Lower lobe of right lung (tissue), 2 donors: ENCODE data around the gene LBHD2. TPM values are rescaled to one million over a fixed set of nuclear protein-coding genes. Genes with fewer than 3 reads are reported as not detected.
A peak's percentile ranks its signal among the peaks of the same experiment; 100 is the strongest.

Experiments used
- ATAC-seq, 2 donors: fragments of 200-7000 bp; cut with Tn5 transposase; one replicate each; pipeline ENCODE4 v1.9.1; 2020 to 2022; ENCODE audit warnings: mild to moderate bottlenecking in 2 of 2, moderate library complexity in 2 of 2
- DNase-seq: peaks from one replicate; pipeline ENCODE4 v3.0.0-alpha.2; 2020
- H3K27ac ChIP-seq: fragments of 200-600 bp; one replicate; pipeline ENCODE4 v1.8.0; 2022
- H3K27me3 ChIP-seq: fragments of 200-600 bp; one replicate; pipeline ENCODE4 v1.8.0; 2022; ENCODE audit warnings: low read depth
- H3K36me3 ChIP-seq: fragments of 200-600 bp; one replicate; pipeline ENCODE4 v1.8.0; 2022; ENCODE audit warnings: mild to moderate bottlenecking
- H3K4me1 ChIP-seq: fragments of 200-600 bp; one replicate; pipeline ENCODE4 v1.8.0; 2022
- H3K4me3 ChIP-seq: fragments of 200-600 bp; one replicate; pipeline ENCODE4 v1.8.0; 2022; ENCODE audit warnings: mild to moderate bottlenecking
- H3K9me3 ChIP-seq: fragments of 200-600 bp; one replicate; pipeline ENCODE4 v1.8.0; 2022
- CTCF ChIP-seq: fragments of 200-600 bp; IDR thresholded peaks from one replicate; pipeline ENCODE4 v1.8.0; 2022; ENCODE audit warnings: antibody characterized with exemption, mild to moderate bottlenecking
- intact Hi-C: fragments of 100-400 bp; cut with DNase I; formaldehyde crosslinking; loops from one replicate; pipeline ENCODE4 v1.11.0; 2022
- total RNA-seq: library from RNA; stranded (reverse); fragmentation: NEBNext Ultra II Directional; extraction: Animal tissue kit (Norgen Biotek cat#: 25700); gene quantifications from one replicate; pipeline ENCODE4 v1.2.1, GENCODE V29; 2021
- donor health status: DM: no; HTN: yes; CAD: no; lungs with severe emphysema.

The LBHD2 gene
- total RNA-seq, 1 donor from 2014 or later = not detected

GRCh38 chr14:103127861-103128598, 44.0 kb downstream of the LBHD2 start:
- H3K9me3 ChIP-seq = no peaks in the 10 kb centered on the region
- no peak overlapping the region for H3K27ac ChIP-seq
- intact Hi-C loops = no loop called here
- peak; percentile 43 for DNase-seq
- no peak for TF ChIP-seq CTCF
- H3K27me3 ChIP-seq = no peaks in the 10 kb centered on the region
- ATAC-seq = no peak
- H3K4me3 ChIP-seq = no peak overlapping the region
- peaks cover 69% of the 10 kb centered on the region for H3K4me1 ChIP-seq
- H3K36me3 ChIP-seq = peaks cover 53% of the 10 kb centered on the region

- H3K4me3 ChIP-seq = no peak overlapping the region
- H3K4me1 ChIP-seq = peaks cover 62% of the 10 kb centered on the region
- TF ChIP-seq CTCF = no peak
- DNase-seq (peak; percentile 41), ATAC-seq (no peak)
- H3K36me3 ChIP-seq = peaks cover 61% of the 10 kb centered on the region
- intact Hi-C loops = no loop called here
- H3K27me3 ChIP-seq = no peaks in the 10 kb centered on the region
- no peak overlapping the region for H3K27ac ChIP-seq
- H3K9me3 ChIP-seq = no peaks in the 10 kb centered on the region
Measured at GRCh38 chr14:103128631-103129300, 44.8 kb downstream of the LBHD2 start.

- H3K27ac ChIP-seq = no peak overlapping the region
- TF ChIP-seq CTCF = no peak
- peaks cover 55% of the 10 kb centered on the region for H3K4me1 ChIP-seq
- ATAC-seq = no peak
- peaks cover 66% of the 10 kb centered on the region for H3K36me3 ChIP-seq
- no peak for DNase-seq
- no peak overlapping the region for H3K4me3 ChIP-seq
- intact Hi-C loops = no loop called here
- H3K27me3 ChIP-seq = no peaks in the 10 kb centered on the region
- H3K9me3 ChIP-seq = no peaks in the 10 kb centered on the region
Measured at GRCh38 chr14:103129301-103130016, 45.4 kb downstream of the LBHD2 start.

- no peak for ATAC-seq
- no peak overlapping the region for H3K27ac ChIP-seq
- H3K36me3 ChIP-seq = peaks cover 74% of the 10 kb centered on the region
- H3K4me1 ChIP-seq = peaks cover 48% of the 10 kb centered on the region
- no peak for TF ChIP-seq CTCF
- no peak for DNase-seq
- H3K9me3 ChIP-seq = no peaks in the 10 kb centered on the region
- H3K4me3 ChIP-seq = no peak overlapping the region
- intact Hi-C loops = no loop called here
- no peaks in the 10 kb centered on the region for H3K27me3 ChIP-seq
Measured at GRCh38 chr14:103130017-103130764, 46.2 kb downstream of the LBHD2 start.

GRCh38 chr14:103130965-103131364, 47.0 kb downstream of the LBHD2 start:
- Histone ChIP-seq H3K4me3 (no peak overlapping the region), H3K36me3 (peaks cover 81% of the 10 kb centered on the region), H3K4me1 (peaks cover 40% of the 10 kb centered on the region), H3K9me3 (no peaks in the 10 kb centered on the region), H3K27me3 (no peaks in the 10 kb centered on the region), H3K27ac (no peak overlapping the region)
- DNase-seq (no peak), ATAC-seq (no peak)
- intact Hi-C loops = no loop called here
- TF ChIP-seq CTCF = no peak
